Ramos (cell line): ENCODE results near the gene IGFL2.
"Not testable (repeated sequence)": the region's sequence is repeated elsewhere in the genome, so short reads cannot be mapped to it uniquely, and the experiment has no call there.

Experiments
- in situ Hi-C: fragments of 300-500 bp; cut with MboI; formaldehyde crosslinking; loops from one replicate; pipeline ENCODE4 v1.14.3; 2022; ENCODE audit warnings: low sequenced_read_pairs; ENCODE audit not compliant: unreplicated experiment

Gene IGFL2

DNA sequence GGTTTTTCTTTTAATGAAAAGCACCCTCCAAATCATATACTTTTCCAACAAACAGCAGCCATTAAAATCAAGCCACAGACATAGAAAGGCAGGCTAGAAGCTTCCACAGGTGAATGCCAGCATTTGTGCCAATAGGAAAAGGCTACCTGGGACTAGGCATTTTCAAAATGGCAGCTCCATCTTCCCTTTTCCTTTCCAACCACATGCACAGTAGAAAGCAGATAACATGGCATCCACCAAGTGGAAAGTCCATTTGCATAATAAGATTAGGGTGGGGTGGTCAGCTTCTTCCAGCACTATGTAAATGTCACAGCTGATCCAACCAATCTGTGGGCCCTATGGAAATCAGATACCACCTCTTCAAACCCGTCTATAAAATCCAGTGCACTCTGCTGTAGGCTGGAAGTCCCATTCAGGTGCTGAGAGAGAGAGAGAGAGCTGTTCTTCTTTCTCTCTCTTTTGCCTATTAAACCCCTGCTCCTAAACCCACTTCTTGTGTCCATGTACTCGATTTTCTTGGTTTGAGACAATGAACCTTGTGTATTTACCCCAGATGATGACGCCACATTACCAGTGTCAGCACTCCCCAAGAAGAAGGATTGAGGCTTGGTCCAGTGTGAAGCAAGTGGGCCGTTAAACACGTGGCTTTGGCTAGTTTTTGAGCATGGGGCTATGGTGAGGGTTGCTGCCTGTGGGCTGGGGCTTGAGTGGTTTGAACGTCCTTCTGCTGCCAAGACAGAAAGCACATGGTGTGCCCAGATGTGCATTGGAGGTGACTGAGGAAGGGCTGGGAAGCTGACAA is 57.3 kb downstream of the IGFL2 start:
- in situ Hi-C loops, result no loop called here

DNA sequence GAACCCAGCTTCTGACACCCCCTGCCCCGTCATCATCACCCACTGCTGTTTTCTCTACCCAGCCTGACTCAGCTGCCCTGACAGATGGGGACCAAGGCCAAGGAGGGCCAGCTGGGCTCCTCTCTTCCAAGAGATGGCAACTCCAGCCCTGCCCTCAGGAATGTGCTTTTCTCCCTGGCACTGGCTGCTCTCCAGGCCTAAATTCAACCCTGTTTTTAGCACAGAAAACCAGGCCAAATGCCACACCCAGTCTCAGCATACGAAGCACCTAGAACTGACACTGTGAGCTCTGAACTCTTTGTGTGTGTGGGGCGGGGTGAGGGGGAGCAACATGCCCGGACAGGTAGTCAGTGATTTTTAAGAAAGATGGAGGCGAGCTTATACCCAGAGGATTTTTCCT is 58.1 kb downstream of the IGFL2 start:
- in situ Hi-C loops, result no loop called here

DNA sequence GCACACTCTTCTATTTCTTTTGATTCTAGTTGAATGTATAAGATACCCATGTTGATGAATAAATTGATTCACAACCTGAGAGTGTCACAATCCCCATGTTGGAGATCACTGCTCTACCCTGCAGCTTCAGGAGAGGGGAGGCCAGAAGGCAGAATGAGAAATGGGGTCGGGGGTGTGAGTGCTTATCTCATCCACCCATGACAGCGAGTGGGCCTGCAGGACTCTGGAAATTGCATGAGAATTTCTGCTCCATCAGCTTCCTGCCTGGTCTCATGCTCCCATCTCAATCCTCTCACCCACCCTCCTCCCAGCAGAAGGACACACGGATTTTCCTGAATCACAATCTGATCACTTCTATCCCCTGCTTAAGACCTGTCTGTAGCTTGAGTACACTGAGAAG is 58.6 kb downstream of the IGFL2 start:
- in situ Hi-C loops, result no loop called here

DNA sequence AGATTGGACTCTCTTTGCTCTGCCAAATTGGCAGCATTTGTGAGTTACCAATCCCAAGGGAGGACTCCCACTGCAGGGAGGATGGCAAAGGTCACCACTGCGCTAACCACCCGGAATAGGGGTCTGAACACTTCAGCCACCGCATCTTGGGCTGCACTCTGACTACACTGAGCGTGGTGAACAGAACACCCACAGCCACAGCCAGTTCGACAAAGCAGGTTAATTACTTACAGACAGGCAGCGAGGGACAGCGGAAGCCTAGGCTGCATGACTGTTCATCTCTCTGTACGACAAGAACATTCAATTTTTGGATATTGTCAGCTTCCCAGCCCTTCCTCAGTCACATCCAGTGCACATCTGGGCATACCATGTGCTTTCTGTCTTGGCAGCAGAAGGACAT is 59.8 kb downstream of the IGFL2 start:
- in situ Hi-C loops, result not testable (repeated sequence)

DNA sequence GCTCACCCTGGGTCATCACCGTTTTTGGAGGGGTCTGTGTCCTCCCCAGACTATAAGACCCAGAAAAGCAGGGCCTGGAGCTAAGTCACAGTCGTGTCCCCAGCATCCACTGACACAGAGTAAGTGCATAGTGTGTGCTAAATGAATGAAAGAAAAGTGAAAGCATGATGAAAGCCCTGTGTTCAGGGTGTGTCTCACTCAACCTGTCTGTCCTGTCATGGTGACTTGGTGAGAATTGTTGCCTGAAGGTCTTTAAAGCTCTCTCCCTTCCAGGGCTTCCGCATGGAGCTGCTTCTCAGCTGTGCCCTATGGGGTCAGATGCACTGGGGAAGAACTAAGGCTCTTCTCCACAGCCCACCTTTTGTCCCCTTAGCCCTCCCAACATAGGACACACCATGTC is 61.0 kb downstream of the IGFL2 start:
- in situ Hi-C loops, result no loop called here

DNA sequence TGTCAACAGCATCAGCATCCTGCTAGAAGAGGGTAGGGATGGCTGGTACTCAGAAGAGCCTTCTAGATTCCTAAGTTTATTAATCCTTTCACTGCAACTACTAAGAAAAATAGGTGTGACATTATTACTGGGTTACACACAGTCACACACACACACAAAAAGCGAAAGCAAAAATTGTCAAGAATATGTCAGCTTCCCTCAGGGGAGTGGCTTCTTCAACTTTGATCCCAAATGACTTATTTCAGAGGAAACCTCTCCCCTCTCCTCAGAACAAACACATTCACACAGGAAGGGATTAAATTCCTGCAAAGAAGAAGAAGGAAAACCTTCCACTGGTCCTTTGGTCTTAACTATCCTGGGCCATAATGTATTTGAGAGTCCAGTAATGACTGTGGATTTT is 61.4 kb downstream of the IGFL2 start:
- in situ Hi-C loops, result no loop called here

DNA sequence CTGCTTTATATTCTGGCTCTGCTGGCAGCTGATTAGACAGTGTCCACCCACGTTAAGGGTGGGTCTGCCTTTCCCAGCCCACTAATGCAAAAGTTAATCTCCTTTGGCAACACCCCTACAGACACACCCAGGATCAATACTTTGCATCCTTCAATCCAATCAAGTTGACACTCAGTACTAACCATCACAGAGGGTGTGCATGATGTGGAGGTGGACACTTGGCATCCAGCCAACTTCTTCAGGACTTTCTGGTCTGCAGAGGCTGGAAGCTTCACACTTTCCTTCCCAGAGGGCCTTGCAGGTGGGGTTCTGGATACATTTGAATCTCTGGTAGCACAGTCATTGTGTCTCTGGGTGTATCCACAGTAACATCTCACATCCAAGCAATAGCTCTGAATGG is 62.6 kb downstream of the IGFL2 start:
- in situ Hi-C loops, result no loop called here
